ENCODE data around the gene KCNQ1.
A peak's percentile ranks its signal among the peaks of the same experiment; 100 is the strongest.

KCNQ1 gene

DNA sequence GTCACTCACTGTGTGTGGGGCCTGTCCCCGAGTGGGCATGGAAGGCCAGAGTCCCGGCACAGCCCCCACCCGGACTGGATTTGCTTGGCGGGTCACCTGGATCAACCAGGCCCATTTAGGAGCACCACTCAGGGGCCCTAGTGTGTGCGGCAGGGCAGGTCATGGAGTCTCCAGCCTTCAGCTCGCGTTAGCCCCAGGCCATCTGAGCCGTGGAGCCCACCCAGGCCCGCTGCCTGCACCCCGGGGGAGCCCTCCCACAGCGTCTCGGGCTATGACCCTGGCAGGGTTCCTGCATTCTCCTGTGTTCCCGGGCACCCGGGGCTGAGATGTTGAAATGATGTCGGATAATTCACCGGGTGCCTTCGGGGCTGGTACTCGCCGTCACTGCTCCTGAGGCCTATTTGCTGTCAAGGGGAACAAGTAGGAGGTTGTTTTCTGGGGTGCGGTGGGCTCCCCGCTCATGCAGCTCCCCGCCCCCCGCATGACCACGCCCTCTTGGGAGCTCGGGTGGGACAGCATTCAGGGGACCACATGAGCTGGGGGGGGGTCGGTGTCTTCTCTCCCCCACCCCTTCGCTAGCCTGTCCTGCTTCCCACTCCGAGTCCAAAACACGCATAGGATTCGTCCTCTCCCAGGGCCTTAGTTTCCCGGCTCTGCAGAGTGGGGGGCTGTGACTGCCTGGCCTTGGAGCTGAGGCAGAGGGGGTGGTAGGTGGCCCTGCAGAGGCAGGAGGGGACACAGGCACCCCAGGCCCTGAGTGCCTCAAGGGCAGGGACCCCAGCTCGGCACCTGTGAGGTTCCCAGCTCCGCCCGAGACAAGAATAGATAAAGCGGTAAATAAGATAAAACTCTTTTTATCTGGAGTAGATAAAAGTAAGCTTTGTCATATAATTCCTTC is 77.2 kb downstream of the KCNQ1 start:
- H3K36me3 Mint-ChIP-seq: no peaks in the 10 kb centered on the region
- H3K9me3 Mint-ChIP-seq: no peaks in the 10 kb centered on the region
- peaks cover 20% of the 10 kb centered on the region for H3K4me1 Mint-ChIP-seq
- peak; percentile 12 for DNase-seq
- no peak overlapping the region for H3K27ac Mint-ChIP-seq
- CTCF ChIA-PET: interaction anchor here (1.4 kb wide), 1 partner anchor 10 kb away, joined by 4 read pairs; no protein-coding TSS in a partner anchor
- no peak overlapping the region for H3K4me3 Mint-ChIP-seq
- H3K27me3 Mint-ChIP-seq: no peaks in the 10 kb centered on the region

DNA sequence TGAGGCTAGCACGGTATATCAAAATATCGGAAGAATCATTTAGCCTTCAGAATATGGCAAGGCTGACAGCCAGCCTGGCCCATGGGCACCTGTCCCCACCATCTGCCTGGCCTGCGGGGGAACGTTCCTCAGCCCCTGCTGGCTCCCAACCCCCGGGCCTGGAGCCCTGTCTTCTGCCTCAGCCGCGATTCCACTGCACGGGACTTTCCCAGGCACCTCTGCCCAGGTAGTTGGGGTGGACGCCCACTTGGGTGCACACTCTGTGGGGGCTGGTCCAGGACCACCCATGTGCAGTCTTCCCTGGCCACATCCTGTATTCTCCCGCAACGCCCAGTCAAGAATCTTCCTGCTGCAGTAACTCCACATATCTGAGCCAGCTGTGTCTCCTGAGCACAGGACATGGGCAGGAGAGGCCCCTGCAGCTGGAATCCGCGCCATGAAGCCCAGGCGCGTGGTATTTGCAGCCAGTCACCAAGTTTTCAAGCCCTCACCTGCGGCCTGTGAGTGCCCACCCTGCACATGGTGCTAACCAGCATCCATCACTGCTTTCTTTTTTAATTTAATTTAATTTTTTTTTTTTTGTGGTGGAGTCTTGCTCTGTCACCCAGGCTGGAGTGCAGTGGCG is 77.9 kb downstream of the KCNQ1 start:
- CTCF ChIA-PET: interaction anchor here (1.4 kb wide), 1 partner anchor 9 kb away, joined by 4 read pairs; no protein-coding TSS in a partner anchor
- Mint-ChIP-seq H3K27me3 (no peaks in the 10 kb centered on the region), H3K4me1 (peaks cover 27% of the 10 kb centered on the region), H3K4me3 (no peak overlapping the region), H3K36me3 (no peaks in the 10 kb centered on the region), H3K27ac (no peak overlapping the region), H3K9me3 (no peaks in the 10 kb centered on the region)
- peak; percentile 16 for DNase-seq

DNA sequence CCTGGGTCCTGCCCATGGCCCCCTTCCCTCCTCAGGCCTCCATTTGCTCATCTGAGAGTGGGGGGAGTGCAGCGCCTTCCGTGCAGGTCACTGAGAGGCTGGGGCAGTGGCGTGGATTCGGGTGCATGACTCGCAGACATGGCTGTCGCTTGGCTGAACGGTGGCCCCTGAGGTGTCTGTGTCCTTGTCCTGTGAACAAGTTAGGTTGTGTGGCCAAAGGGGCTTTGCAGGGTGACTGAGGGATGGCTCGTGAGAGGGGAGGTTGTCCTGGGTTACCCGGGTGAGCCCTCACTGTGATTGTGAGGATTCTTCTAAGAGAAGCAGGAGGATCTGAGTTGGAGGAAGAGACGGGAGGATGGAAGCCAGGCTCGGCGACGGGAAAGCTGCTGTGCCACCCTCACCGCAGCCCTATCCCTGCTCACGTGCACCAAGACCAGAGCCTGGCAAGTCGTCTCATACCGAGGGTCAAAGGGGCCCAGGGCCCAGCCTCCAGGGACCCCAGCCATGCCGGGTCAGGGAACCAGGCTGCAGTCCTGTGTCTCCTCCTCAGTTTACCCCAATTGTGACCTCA is 79.1 kb downstream of the KCNQ1 start:
- Mint-ChIP-seq H3K4me3 (no peak overlapping the region), H3K4me1 (peaks cover 34% of the 10 kb centered on the region), H3K36me3 (no peaks in the 10 kb centered on the region), H3K9me3 (no peaks in the 10 kb centered on the region), H3K27me3 (no peaks in the 10 kb centered on the region), H3K27ac (no peak overlapping the region)
- CTCF ChIA-PET: no interaction called here
- peak; percentile 14 for DNase-seq

DNA sequence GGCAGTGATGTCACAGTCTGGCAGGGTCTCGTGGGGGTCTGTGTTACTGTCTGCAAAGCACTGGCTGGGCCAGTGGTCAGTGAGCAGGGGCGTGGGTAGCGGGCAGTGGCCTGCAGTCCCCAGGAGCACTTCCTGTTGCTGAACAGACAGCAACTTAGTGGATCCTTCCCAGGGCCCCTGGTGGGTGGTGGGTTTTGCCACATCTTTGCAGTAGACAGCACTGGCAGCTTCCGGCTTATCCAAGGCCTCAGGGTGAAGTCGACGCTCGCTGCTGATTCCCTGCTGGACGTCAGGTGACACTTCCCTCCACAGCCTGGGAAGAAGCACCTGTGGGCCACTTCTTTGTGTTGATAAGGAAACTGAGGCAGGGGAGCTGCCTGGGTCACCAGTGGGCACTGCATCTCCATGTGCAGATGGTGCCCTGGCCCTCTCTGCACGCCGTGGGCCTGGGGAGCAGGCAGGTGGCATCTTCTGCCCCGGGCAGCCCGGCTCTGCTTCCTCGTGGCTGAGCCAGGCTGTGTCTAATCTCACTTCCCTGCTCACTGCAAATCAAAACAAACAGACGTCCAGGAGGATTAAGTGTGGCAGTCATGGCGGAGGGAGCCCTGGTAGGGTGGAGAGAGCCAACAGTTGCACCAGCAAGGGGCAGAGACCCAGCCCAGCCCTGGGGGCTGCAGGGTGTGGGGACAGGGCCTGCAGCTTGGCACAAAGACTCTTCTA is 79.8 kb downstream of the KCNQ1 start:
- no peaks in the 10 kb centered on the region for H3K36me3 Mint-ChIP-seq
- CTCF ChIA-PET: no interaction called here
- no peak overlapping the region for H3K27ac Mint-ChIP-seq
- H3K4me1 Mint-ChIP-seq: peaks cover 34% of the 10 kb centered on the region
- H3K4me3 Mint-ChIP-seq: no peak overlapping the region
- H3K9me3 Mint-ChIP-seq: no peaks in the 10 kb centered on the region
- peak; percentile 13 for DNase-seq
- no peaks in the 10 kb centered on the region for H3K27me3 Mint-ChIP-seq

DNA sequence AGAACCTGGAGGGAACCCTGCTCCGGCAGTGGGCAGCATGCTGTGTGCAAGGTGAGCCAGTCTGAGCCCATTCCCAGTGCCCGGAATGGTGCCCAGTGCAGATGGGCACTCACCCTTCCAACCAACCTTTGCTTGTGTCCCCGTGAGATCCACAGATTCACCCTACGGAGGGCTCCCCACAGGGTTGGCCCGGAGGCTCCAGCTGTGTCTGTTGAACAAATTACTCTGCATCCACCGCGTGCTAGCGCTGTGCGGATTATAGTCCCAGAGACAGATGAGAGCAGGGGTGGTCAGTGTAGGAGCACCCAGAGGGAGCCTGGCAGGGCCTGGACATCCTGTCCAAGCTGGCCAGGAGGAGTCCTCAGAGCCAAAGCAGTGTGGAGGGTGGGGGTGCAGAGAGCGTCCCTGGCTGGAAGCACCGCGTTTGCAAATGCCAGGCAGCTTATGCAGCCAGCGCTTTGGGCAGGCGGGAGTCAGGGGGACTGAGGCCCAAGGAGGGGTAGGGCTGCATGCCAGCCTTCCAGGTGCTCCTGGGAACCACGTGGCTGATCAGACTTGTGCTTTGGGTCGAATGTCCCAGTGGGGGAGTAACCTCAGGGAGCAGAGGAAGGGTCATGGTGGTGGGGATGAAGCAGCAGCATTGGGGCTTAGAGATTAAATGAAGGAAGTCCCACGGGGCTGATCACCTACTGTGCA is 80.5 kb downstream of the KCNQ1 start:
- CTCF ChIA-PET: no interaction called here
- Mint-ChIP-seq H3K27me3 (no peaks in the 10 kb centered on the region), H3K36me3 (no peaks in the 10 kb centered on the region), H3K4me1 (peaks cover 34% of the 10 kb centered on the region), H3K27ac (peak overlapping the region; percentile 70), H3K4me3 (no peak overlapping the region), H3K9me3 (no peaks in the 10 kb centered on the region)
- peak; percentile 14 for DNase-seq

DNA sequence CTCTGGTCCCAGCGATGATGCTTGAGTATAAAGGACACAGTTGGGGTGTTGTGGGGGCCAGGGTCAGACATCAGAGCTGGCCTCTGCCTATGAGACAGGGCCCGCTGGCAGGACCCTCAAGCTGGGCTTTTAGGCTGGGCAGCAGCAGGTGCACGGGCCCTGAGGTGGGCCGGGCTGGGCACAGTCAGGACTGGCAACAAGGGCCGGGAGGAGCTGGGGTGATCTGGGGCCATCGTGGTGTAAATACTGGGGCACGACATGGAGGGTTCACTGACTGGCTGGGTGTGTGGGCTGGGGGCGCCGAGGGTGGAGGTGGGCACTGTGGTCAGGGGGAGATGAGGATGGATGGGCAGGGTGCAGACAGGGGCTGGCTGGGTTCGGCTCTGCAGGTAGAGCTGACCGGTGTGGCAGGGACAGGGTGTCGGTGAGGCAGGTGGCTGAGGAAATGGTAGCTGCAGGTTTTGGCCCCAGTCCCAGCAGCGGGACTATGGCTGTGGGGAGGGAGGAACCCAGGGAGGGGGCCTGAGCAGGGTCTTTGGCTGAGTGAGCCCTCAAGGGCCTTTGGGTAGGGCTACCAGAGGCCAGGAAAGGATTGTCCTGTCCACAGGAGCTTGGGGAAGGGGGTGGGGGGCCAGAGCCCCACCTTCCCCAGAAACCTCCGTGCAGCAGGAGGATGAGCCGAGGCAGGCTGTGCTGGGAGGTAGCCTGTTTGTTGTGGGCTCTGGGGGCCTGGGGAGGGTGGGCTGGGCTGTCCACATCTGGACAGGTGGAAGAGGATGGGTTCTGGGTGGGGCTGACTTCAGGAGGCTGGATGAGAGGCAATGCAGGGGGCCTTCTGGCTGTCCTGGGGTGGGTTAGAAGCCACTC is 81.4 kb downstream of the KCNQ1 start:
- peak overlapping the region; percentile 31 for H3K27ac Mint-ChIP-seq
- H3K4me1 Mint-ChIP-seq: peaks cover 34% of the 10 kb centered on the region
- H3K9me3 Mint-ChIP-seq: no peaks in the 10 kb centered on the region
- no peaks in the 10 kb centered on the region for H3K27me3 Mint-ChIP-seq
- CTCF ChIA-PET: interaction anchor here (1.1 to 1.2 kb wide), 2 partner anchors 98 to 364 kb away, joined by 3 to 4 read pairs; no protein-coding TSS in a partner anchor
- DNase-seq: peak; percentile 17
- H3K36me3 Mint-ChIP-seq: no peaks in the 10 kb centered on the region
- H3K4me3 Mint-ChIP-seq: peak overlapping the region; percentile 16

DNA sequence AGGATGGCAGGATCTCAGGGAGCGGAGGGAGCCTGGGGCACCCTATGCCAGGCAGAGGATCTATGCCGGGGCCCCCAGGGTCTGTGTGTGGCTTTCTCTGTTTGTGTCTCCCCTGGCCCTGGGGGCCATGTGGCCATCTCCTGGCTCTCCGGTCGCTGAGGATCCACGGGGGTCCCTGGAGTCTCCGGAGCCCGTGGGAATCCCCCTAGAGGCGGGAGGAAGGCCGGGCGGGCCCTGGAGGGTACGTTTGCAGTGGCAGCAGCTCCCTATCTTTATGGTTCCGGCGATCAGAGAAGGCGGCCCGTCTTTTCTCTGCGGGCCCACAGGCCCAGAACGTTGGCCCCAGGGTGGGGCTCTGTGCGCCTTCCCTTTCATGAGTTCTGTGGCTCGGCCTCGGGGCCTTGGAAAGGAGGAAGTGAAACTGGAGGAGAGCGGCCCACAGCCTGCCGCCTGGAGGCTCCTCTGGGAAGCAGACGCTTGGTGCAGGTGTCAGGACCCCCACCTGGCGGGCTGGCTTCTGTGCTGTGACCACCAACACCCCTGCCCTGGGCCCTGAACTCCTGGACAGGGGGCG is 82.1 kb downstream of the KCNQ1 start:
- peak overlapping the region; percentile 73 for H3K27ac Mint-ChIP-seq
- peak; percentile 47 for DNase-seq
- CTCF ChIA-PET: interaction anchor here (0.6 to 7.3 kb wide), 4 partner anchors 99 to 367 kb away, joined by 3 to 185 read pairs (median 4); no protein-coding TSS in a partner anchor
- no peaks in the 10 kb centered on the region for H3K9me3 Mint-ChIP-seq
- peaks cover 34% of the 10 kb centered on the region for H3K4me1 Mint-ChIP-seq
- no peaks in the 10 kb centered on the region for H3K27me3 Mint-ChIP-seq
- H3K36me3 Mint-ChIP-seq: no peaks in the 10 kb centered on the region
- H3K4me3 Mint-ChIP-seq: no peak overlapping the region

DNA sequence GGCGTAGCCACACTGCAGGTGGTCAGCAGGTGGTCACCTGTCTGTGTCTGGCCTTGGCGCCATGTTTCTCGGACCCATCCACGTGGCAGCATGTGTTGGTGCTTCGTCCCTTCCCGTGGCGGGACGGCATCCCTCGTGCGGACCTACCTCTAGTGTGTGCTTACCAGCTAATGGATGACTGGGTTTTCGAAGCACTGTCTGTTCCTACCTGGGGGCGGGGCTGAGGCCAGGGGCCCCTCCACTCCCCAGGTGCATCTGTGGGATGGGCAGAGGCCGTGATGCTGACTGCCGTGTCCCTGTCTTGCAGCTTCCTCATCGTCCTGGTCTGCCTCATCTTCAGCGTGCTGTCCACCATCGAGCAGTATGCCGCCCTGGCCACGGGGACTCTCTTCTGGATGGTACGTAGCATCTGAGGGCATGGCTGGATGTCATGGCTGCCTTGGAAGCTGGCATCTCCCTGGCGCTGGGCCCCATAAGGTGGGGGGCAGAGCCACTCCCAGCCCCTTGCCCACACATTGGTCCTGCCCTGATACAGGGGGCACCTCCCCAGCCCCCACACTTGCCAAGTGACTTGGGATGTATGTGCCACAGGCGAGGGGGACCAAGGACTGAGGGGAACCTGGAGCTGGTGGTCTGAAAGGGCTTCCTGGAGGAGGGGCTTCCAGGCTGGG is 82.9 kb downstream of the KCNQ1 start:
- Mint-ChIP-seq H3K4me1 (peaks cover 38% of the 10 kb centered on the region), H3K4me3 (no peak overlapping the region), H3K27me3 (peaks cover 2% of the 10 kb centered on the region), H3K9me3 (no peaks in the 10 kb centered on the region), H3K36me3 (no peaks in the 10 kb centered on the region), H3K27ac (no peak overlapping the region)
- peak; percentile 21 for DNase-seq
- CTCF ChIA-PET: interaction anchor here (0.6 to 7.3 kb wide), 4 partner anchors 103 to 366 kb away, joined by 3 to 185 read pairs (median 4); no protein-coding TSS in a partner anchor

DNA sequence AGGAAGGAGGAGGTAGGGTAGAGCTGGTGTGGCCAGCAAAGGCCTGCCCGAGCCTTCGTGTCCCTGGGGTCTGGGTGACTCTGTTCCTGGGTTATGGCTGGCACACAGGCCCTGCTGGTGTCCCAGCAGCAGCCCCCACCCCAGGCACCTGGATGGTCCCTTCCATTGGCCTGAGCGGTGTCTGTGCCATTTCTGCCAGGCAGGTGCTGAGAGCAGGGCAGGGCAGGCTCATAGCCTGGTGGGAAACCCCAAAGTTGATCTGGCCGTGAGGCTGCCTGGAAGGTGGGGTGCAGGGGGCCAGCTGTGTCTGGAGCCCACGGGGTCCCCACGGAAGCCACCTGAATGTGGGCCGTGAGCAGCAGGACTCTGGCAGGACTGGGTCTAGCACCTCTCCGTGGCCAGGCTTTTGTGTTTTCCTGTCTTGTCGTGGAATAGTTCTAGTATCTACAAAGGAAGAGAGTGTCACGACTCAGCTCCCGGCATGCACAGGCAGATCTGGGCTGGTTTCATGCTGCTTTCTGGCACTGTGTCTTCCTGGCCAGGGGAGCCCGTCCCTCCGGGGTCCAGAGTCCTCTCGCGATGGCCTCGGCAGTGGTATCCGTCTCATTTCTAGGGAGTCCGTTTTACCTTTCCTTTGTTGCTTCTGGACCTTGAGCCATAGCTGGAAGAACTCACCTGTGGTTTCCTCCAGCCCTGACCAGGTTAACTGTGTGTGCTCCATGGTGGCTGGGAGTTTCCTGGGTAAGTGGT is 83.7 kb downstream of the KCNQ1 start:
- peaks cover 5% of the 10 kb centered on the region for H3K27me3 Mint-ChIP-seq
- peaks cover 45% of the 10 kb centered on the region for H3K4me1 Mint-ChIP-seq
- CTCF ChIA-PET: interaction anchor here (0.8 to 7.3 kb wide), 3 partner anchors 104 to 364 kb away, joined by 3 to 185 read pairs (median 4); no protein-coding TSS in a partner anchor
- H3K4me3 Mint-ChIP-seq: no peak overlapping the region
- H3K9me3 Mint-ChIP-seq: no peaks in the 10 kb centered on the region
- H3K27ac Mint-ChIP-seq: no peak overlapping the region
- peak; percentile 20 for DNase-seq
- peaks cover 1% of the 10 kb centered on the region for H3K36me3 Mint-ChIP-seq

DNA sequence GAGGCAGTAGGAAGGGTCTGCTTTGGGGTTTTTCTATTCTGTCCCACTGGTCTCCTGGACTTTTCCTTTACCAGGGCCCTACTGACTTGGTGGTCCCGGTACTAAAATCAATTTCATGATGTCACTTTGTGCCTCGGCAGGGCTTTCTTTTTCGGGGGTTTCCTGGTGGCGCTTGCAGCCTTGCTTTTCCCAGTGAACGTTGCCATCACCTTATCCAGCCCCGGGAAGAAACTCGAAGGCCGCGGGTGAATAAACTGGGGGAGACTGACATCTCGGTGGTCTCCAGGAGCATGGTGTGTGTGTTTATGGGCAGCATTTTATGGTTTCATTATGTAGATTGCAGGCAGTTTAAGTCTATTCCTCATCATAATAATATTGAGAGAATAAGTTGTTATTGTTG is 84.4 kb downstream of the KCNQ1 start:
- Mint-ChIP-seq H3K9me3 (no peaks in the 10 kb centered on the region), H3K36me3 (peaks cover 1% of the 10 kb centered on the region), H3K4me1 (peaks cover 48% of the 10 kb centered on the region), H3K27ac (no peak overlapping the region), H3K27me3 (peaks cover 5% of the 10 kb centered on the region), H3K4me3 (no peak overlapping the region)
- CTCF ChIA-PET: interaction anchor here (0.7 to 7.3 kb wide), 3 partner anchors 79 to 561 kb away, joined by 3 to 185 read pairs (median 56); no protein-coding TSS in a partner anchor
- no peak for DNase-seq

DNA sequence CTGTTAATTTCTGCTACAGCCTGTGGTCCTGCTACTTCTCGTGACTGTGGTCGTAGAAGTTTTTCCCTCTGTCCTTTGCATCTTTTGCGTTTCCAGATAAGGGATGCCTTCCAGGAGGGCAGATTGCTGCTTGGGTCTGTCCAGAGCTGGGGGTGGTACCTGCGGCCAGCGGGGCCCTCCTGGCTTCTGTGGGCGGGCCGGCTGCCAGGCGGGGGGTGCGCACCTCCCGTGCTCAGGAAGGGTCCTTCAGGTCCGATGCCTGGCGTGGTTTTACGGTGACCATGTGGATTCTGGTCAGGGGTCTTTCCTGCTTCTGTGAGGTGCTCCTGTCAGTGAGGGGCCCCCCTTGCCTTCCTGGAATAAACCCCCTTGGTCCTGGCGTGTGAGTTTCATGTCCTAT is 84.8 kb downstream of the KCNQ1 start:
- Mint-ChIP-seq H3K27me3 (peaks cover 5% of the 10 kb centered on the region), H3K36me3 (peaks cover 1% of the 10 kb centered on the region), H3K4me1 (peaks cover 48% of the 10 kb centered on the region), H3K27ac (no peak overlapping the region), H3K9me3 (no peaks in the 10 kb centered on the region), H3K4me3 (no peak overlapping the region)
- CTCF ChIA-PET: interaction anchor here (0.7 to 7.3 kb wide), 3 partner anchors 80 to 561 kb away, joined by 3 to 185 read pairs (median 56); no protein-coding TSS in a partner anchor
- DNase-seq: peak; percentile 15

Data from activated naive CD4-positive, alpha-beta T cell treated with anti-CD3 and anti-CD28 coated beads, Interleukin-2, amount 10 ng/mL, durations not matched to agents 7 days and 5 days (primary cell).